Ishikawa (cell line): ENCODE results near the gene GNPDA1.

Source experiments
- CEBPB ChIP-seq: IDR thresholded peaks from 2 replicates; pipeline ENCODE4 v1.6.1; 2012
- CREB1 ChIP-seq: IDR thresholded peaks from 2 replicates; pipeline ENCODE4 v1.6.1; 2012; ENCODE audit warnings: low read depth
- EGR1 ChIP-seq: IDR thresholded peaks from 2 replicates; pipeline ENCODE4 v1.6.1; 2012
- EP300 ChIP-seq: IDR thresholded peaks from 2 replicates; pipeline ENCODE4 v1.6.1; 2012; ENCODE audit warnings: borderline replicate concordance
- FOXM1 ChIP-seq: IDR thresholded peaks from 2 replicates; pipeline ENCODE4 v1.6.1; 2012; ENCODE audit warnings: low read depth, borderline replicate concordance
- NFIC ChIP-seq: IDR thresholded peaks from 2 replicates; pipeline ENCODE4 v1.6.1; 2012
- RAD21 ChIP-seq: IDR thresholded peaks from 2 replicates; pipeline ENCODE4 v1.6.1; 2012; ENCODE audit warnings: low read depth
- REST ChIP-seq: IDR thresholded peaks from 2 replicates; pipeline ENCODE4 v1.6.1; 2012; ENCODE audit warnings: low read depth, mild to moderate bottlenecking
- TAF1 ChIP-seq: IDR thresholded peaks from 2 replicates; pipeline ENCODE4 v1.6.1; 2012; ENCODE audit warnings: low read depth, mild to moderate bottlenecking
- TCF12 ChIP-seq: IDR thresholded peaks from 2 replicates; pipeline ENCODE4 v1.6.1; 2012; ENCODE audit warnings: low read depth
- TEAD4 ChIP-seq: IDR thresholded peaks from 2 replicates; pipeline ENCODE4 v1.6.1; 2012
- YY1 ChIP-seq: IDR thresholded peaks from 2 replicates; pipeline ENCODE4 v1.6.1; 2012; ENCODE audit warnings: low read depth
- ZBTB7A ChIP-seq: IDR thresholded peaks from 2 replicates; pipeline ENCODE4 v1.6.1; 2012; ENCODE audit warnings: low read depth
- TF ChIP-seq, protein P1 (sequence below): IDR thresholded peaks from 2 replicates; pipeline ENCODE4 v1.6.1; 2012
- TF ChIP-seq, protein P2 (sequence below): IDR thresholded peaks from 2 replicates; pipeline ENCODE4 v1.6.1; 2012

The GNPDA1 gene

DNA sequence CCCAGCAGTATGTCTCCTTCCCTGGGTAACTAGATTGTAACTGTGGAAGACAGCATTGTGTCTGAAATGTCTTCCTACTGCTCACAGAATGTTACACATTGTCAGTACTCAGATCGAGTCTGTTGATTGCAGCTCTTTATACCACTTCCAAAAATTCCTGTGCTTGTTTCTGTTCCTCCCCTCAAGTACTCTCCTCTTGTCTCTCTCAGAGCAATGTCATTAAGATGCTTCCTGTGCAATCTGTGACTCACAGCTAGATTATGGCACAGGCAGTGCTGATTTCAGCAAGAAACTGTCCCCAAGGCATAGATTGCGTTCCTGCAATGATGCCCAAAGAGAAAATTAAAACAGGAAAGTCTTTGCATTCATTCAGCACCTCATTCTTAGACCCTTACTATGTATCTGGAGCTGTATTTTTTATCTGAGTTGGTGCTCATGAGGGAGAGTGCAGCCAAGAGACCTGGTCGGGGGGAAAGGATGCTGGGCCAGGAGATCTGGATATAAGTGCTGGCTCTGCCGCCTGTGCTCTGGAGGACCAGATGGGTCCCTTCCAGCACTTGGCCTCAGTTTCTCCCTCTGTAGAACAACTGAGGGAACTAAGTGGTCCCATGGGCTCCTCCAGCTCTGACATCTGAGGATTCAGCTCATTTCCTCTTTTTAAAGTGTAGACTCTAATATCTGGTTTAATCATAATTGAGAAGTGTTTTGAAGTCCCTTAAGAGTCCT, 40.8 kb upstream of the GNPDA1 start:
- TF ChIP-seq ZBTB7A (no peak), TCF12 (no peak), CREB1 (no peak), TAF1 (no peak), TEAD4 (no peak), YY1 (no peak)
- TF ChIP-seq, protein P1, sequence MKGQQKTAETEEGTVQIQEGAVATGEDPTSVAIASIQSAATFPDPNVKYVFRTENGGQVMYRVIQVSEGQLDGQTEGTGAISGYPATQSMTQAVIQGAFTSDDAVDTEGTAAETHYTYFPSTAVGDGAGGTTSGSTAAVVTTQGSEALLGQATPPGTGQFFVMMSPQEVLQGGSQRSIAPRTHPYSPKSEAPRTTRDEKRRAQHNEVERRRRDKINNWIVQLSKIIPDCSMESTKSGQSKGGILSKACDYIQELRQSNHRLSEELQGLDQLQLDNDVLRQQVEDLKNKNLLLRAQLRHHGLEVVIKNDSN, result no peak

DNA sequence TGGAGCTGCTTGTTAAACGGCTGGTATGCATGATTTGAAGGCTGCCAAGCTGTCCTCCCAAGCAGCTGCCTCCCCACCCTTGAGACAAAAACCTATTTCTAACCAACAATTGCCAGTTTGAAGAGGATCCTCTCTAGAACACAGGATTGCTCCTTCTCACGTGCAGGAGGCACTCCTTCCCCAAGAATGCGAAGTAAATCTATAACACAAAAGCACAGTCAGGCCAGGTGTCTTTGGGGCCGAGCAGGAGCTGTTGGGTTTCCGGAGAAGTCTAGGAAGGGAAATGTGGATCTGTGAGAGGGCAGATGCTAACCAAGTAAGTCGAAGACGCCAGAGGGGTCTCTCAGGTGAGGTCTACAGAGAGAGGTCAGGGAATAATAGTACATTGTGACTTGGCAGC, 35.4 kb upstream of the GNPDA1 start:
- no peak for TF ChIP-seq TAF1
- TF ChIP-seq RAD21, result peak; percentile 25; the same call in 1 of the 2 replicates

- TF ChIP-seq CEBPB, result no peak
- TF ChIP-seq, protein P1, result no peak
- TF ChIP-seq YY1, result no peak
- no peak for TF ChIP-seq RAD21
- no peak for TF ChIP-seq NFIC
- no peak for TF ChIP-seq FOXM1
- no peak for TF ChIP-seq TEAD4
- no peak for TF ChIP-seq TCF12
- TF ChIP-seq ZBTB7A, result no peak
- TF ChIP-seq, protein P2, sequence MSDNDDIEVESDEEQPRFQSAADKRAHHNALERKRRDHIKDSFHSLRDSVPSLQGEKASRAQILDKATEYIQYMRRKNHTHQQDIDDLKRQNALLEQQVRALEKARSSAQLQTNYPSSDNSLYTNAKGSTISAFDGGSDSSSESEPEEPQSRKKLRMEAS, result no peak
- TF ChIP-seq EGR1, result no peak
These were observed 33.4 kb upstream of the GNPDA1 start for GRCh38 chr5:142046191-142046590.

DNA sequence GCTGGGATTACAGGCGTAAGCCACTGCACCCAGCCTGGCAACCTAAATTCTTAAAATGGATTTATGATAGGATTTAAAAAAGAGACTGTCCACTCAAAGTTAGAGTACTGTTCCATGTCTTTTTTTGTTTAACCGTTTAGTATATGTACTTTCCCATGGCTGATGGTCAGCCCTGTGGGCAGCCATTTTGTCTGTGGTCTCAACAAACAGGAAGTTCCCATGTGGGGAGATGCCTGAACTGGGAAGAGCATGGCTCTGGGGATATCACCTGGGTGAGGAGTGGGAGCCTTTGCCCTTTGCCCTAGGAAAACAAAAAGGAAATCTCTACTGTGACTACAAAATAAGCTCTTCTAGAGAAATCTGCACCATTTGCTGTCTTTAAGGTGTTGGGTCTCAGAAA, 27.5 kb upstream of the GNPDA1 start:
- TF ChIP-seq YY1 (no peak), RAD21 (no peak), ZBTB7A (no peak), CREB1 (no peak), EGR1 (no peak), FOXM1 (no peak), TCF12 (no peak), TEAD4 (no peak), REST (no peak), CEBPB (no peak), NFIC (no peak), EP300 (no peak)
- TF ChIP-seq, protein P2, result no peak
- TF ChIP-seq, protein P1, result no peak

- TF ChIP-seq TAF1, result no peak
- no peak for TF ChIP-seq FOXM1
- no peak for TF ChIP-seq EGR1
- no peak for TF ChIP-seq ZBTB7A
- no peak for TF ChIP-seq TEAD4
- no peak for TF ChIP-seq YY1
- TF ChIP-seq CREB1, result no peak
- no peak for TF ChIP-seq REST
These were observed 25.9 kb upstream of the GNPDA1 start for GRCh38 chr5:142038735-142039134.

- TF ChIP-seq TAF1 (no peak), REST (no peak), EGR1 (no peak), TCF12 (no peak), RAD21 (no peak), YY1 (no peak), FOXM1 (no peak), NFIC (no peak), CEBPB (no peak), CREB1 (no peak), TEAD4 (no peak), ZBTB7A (no peak), EP300 (no peak)
- TF ChIP-seq, protein P1, result no peak
- TF ChIP-seq, protein P2, result no peak
These were observed 24.1 kb upstream of the GNPDA1 start for GRCh38 chr5:142036918-142037317.
